Keratinocyte (primary cell): Measurements from ENCODE around the gene LRIT3. TPM values are rescaled to one million over a fixed set of nuclear protein-coding genes. Genes with fewer than 3 reads are reported as not detected.

Source experiments
- DNase-seq: peaks from one replicate; pipeline ENCODE4 v3.0.0-alpha.2; 2011; ENCODE audit warnings: low read depth, missing footprints, low spot score
- FAIRE-seq: peaks from 2 replicates; lab custom pipeline; 2011; peaks lifted over from hg19 to GRCh38; lab: Jason Lieb, UNC
- H2AFZ ChIP-seq: 2 replicates; pipeline ENCODE4 v1.6.0; 2012; ENCODE audit warnings: low read length, control low read depth, inconsistent platforms; ENCODE audit not compliant: control insufficient read depth
- H3K27ac ChIP-seq: 2 replicates; pipeline ENCODE4 v1.5.1; 2011; ENCODE audit warnings: low read length; ENCODE audit not compliant: control insufficient read depth, insufficient read depth
- H3K27me3 ChIP-seq: 3 replicates; pipeline ENCODE4 v1.6.0; 2011; ENCODE audit warnings: low read length; ENCODE audit not compliant: control insufficient read depth, insufficient read depth; ENCODE audit errors: extremely low read depth
- H3K36me3 ChIP-seq, 2 experiments: 2 replicates in 1 of 2; 3 replicates in 1 of 2; pipeline ENCODE4 v1.5.1; 2011; ENCODE audit warnings: low read length in 2 of 2, mild to moderate bottlenecking in 1 of 2; ENCODE audit not compliant: control insufficient read depth in 2 of 2, insufficient read depth in 2 of 2; ENCODE audit errors: extremely low read depth in 1 of 2
- H3K4me1 ChIP-seq: 3 replicates; pipeline ENCODE4 v1.5.1; 2011; ENCODE audit warnings: low read length; ENCODE audit not compliant: control insufficient read depth, insufficient read depth; ENCODE audit errors: extremely low read depth
- H3K4me2 ChIP-seq: 3 replicates; pipeline ENCODE4 v1.6.0; 2011; ENCODE audit warnings: low read depth, low read length; ENCODE audit not compliant: control insufficient read depth, insufficient read depth; ENCODE audit errors: extremely low read depth
- H3K4me3 ChIP-seq, 3 experiments: fragments of 200-600 bp in 1 of 3; sonication (generic) in 1 of 3; 2 replicates in 2 of 3; 3 replicates in 1 of 3; pipeline ENCODE4 v1.5.1; 2011 to 2016; ENCODE audit warnings: low read length in 3 of 3, mild to moderate bottlenecking in 3 of 3, control low read depth in 2 of 3, inconsistent platforms in 1 of 3, low read depth in 1 of 3, mixed read lengths in 1 of 3, mixed run types in 1 of 3, moderate library complexity in 1 of 3; ENCODE audit not compliant: control insufficient read depth in 2 of 3, insufficient read depth in 2 of 3; ENCODE audit errors: extremely low read depth in 1 of 3
- H3K79me2 ChIP-seq: 2 replicates; pipeline ENCODE4 v1.6.0; 2012; ENCODE audit warnings: low read length; ENCODE audit not compliant: control insufficient read depth, insufficient read depth
- H3K9ac ChIP-seq: 3 replicates; pipeline ENCODE4 v1.6.0; 2011; ENCODE audit warnings: low read length; ENCODE audit not compliant: control insufficient read depth, insufficient read depth; ENCODE audit errors: extremely low read depth
- H3K9me1 ChIP-seq: 3 replicates; pipeline ENCODE4 v1.6.0; 2011; ENCODE audit warnings: low read length; ENCODE audit not compliant: control insufficient read depth, insufficient read depth; ENCODE audit errors: extremely low read depth
- H3K9me3 ChIP-seq: 2 replicates; pipeline ENCODE4 v1.5.1; 2012; ENCODE audit warnings: low read depth, low read length; ENCODE audit not compliant: control insufficient read depth
- H4K20me1 ChIP-seq: 3 replicates; pipeline ENCODE4 v1.6.0; 2011; ENCODE audit warnings: low read length; ENCODE audit not compliant: control insufficient read depth, insufficient read depth; ENCODE audit errors: extremely low read depth
- EZH2 ChIP-seq: IDR thresholded peaks from one replicate; pipeline ENCODE4 v1.6.1; 2012; ENCODE audit warnings: inconsistent platforms, mild to moderate bottlenecking, low read length, moderate library complexity
- dilution Hi-C: fragments of 300-500 bp; cut with MboI; formaldehyde crosslinking; loops from one replicate; pipeline ENCODE4 v1.7.0; 2020; ENCODE audit warnings: low sequenced_read_pairs; ENCODE audit not compliant: extremely low pct_ligation_motif_present
- polyA plus RNA-seq, 5 experiments: library from polyadenylated mRNA; depleted of rRNA in 3 of 5; stranded (reverse) in 3 of 5; stranded (forward) in 1 of 5; unstranded in 1 of 5; fragments of >200 nt; gene quantifications; 1 replicate in 1 of 5; 2 replicates in 3 of 5; 3 replicates in 1 of 5; pipeline versions ENCODE4 v1.2.1 to v1.2.3, GENCODE V29; 2011 to 2012; ENCODE audit warnings: missing spikeins in 2 of 5, low read depth in 1 of 5, low replicate concordance in 1 of 5
- TF ChIP-seq, protein P1 (sequence below), 3 experiments: IDR thresholded peaks in 1 of 3; conservative IDR thresholded peaks in 1 of 3; optimal IDR thresholded peaks in 1 of 3; 2 replicates in 2 of 3; 3 replicates in 1 of 3; pipeline versions ENCODE3 to v1.5.1; 2011; ENCODE audit warnings: low read length in 3 of 3, mild to moderate bottlenecking in 3 of 3, moderate library complexity in 2 of 3, control low read depth in 1 of 3, inconsistent platforms in 1 of 3; ENCODE audit not compliant: insufficient read depth in 2 of 3; ENCODE audit errors: extremely low read depth in 1 of 3

Gene LRIT3
- polyA plus RNA-seq, 1 donor (not counting 4 experiments of a cell fraction or from before 2014, with no cell fraction given) = 0.09 TPM

- Histone ChIP-seq H3K4me2 (no peak overlapping the region), H3K79me2 (no peaks in the 10 kb centered on the region), H3K4me1 (no peaks in the 10 kb centered on the region), H3K9me3 (no peaks in the 10 kb centered on the region), H2AFZ (no peak overlapping the region), H3K27ac (no peak overlapping the region), H3K9me1 (no peaks in the 10 kb centered on the region), H3K4me3 (no peak overlapping the region), H3K36me3 (no peaks in the 10 kb centered on the region), H4K20me1 (no peaks in the 10 kb centered on the region), H3K27me3 (no peaks in the 10 kb centered on the region), H3K9ac (no peak overlapping the region)
- FAIRE-seq (no peak), DNase-seq (no peak)
- no peak for TF ChIP-seq EZH2
- TF ChIP-seq, protein P1, sequence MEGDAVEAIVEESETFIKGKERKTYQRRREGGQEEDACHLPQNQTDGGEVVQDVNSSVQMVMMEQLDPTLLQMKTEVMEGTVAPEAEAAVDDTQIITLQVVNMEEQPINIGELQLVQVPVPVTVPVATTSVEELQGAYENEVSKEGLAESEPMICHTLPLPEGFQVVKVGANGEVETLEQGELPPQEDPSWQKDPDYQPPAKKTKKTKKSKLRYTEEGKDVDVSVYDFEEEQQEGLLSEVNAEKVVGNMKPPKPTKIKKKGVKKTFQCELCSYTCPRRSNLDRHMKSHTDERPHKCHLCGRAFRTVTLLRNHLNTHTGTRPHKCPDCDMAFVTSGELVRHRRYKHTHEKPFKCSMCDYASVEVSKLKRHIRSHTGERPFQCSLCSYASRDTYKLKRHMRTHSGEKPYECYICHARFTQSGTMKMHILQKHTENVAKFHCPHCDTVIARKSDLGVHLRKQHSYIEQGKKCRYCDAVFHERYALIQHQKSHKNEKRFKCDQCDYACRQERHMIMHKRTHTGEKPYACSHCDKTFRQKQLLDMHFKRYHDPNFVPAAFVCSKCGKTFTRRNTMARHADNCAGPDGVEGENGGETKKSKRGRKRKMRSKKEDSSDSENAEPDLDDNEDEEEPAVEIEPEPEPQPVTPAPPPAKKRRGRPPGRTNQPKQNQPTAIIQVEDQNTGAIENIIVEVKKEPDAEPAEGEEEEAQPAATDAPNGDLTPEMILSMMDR (optimal IDR thresholded peaks at IDR 0.05 in 1 of 3, IDR thresholded peaks at IDR 0.05 in 1 of 3, conservative IDR thresholded peaks at IDR 0.05 in 1 of 3; ENCODE audit: extremely low read depth in 1 of 3, insufficient read depth in 2 of 3, low read length in 3 of 3) = no peak
- dilution Hi-C loops = no loop called here
Observed at GRCh38 chr4:109836985-109837384, 10.9 kb upstream of the LRIT3 start.

DNA sequence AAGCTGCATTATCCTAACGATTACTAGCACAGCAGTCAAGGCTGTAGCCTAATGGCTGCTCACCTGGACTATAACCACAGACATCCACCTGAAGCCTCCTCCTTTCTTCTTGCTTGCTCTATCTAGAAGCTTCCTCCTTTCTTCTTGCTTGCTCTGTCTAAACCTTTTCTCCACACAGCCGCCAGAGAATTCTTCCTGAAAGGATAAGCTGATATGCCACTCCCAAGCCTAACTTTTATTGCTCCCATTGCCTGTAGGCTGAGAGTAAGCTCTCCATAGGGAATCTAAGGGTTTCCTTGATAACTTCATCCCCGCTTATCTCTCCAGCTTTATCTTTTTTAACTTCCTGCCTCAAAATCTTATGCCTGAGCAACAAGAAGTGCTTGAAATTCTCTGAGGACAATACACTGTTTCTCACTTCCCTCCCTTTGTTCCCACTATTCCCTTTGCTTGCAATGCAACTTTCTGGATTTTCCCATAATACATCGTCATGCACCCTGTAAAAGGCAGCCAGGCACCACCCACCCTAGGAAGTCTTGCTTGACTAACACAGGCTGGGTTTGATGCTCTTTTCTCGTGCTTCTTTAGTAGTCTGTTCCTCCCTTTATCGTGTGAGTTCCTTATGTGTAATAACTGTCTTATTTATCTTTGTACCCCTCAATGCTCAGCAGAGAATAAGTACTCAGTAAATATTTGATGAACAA lies 1.4 kb upstream of the LRIT3 start:
- H3K27ac ChIP-seq = no peak overlapping the region
- H3K4me3 ChIP-seq = no peak overlapping the region
- dilution Hi-C loops = no loop called here
- no peaks in the 10 kb centered on the region for H3K9me3 ChIP-seq
- FAIRE-seq = no peak
- no peak for TF ChIP-seq EZH2
- TF ChIP-seq, protein P1 (optimal IDR thresholded peaks at IDR 0.05 in 1 of 3, IDR thresholded peaks at IDR 0.05 in 1 of 3, conservative IDR thresholded peaks at IDR 0.05 in 1 of 3; ENCODE audit: extremely low read depth in 1 of 3, insufficient read depth in 2 of 3, low read length in 3 of 3) = no peak
- H3K9me1 ChIP-seq = no peaks in the 10 kb centered on the region
- no peaks in the 10 kb centered on the region for H4K20me1 ChIP-seq
- no peak overlapping the region for H3K9ac ChIP-seq
- no peaks in the 10 kb centered on the region for H3K36me3 ChIP-seq
- DNase-seq = no peak
- no peak overlapping the region for H3K4me2 ChIP-seq
- H3K27me3 ChIP-seq = no peaks in the 10 kb centered on the region
- no peaks in the 10 kb centered on the region for H3K79me2 ChIP-seq
- no peak overlapping the region for H2AFZ ChIP-seq
- H3K4me1 ChIP-seq = no peaks in the 10 kb centered on the region
